A673 (cell line): Measurements from ENCODE around the gene HEMK1. TPM values are rescaled to one million over a fixed set of nuclear protein-coding genes. Genes with fewer than 3 reads are reported as not detected.

ENCODE experiments used
- BruUV-seq: library from RNA; stranded (reverse); fragments of 400-500 nt; replicated peaks from 2 replicates; lab custom pipeline; 2021; lab: Mats Ljungman, UMichigan
- CTCF ChIA-PET: fragments of 300-600 bp; sonication (Branson Sonifier 250); formaldehyde crosslinking; loops from one replicate; lab custom pipeline; 2022; ENCODE audit warnings: antibody characterized with exemption; lab: Charles Lee
- POLR2A ChIA-PET: fragments of 300-600 bp; sonication (Branson Sonifier 250); formaldehyde crosslinking; loops from one replicate; lab custom pipeline; 2022; ENCODE audit warnings: antibody characterized with exemption; ENCODE audit not compliant: low non-redundant PET; lab: Charles Lee
- DNase-seq: peaks from one replicate; pipeline ENCODE4 v3.0.0-alpha.2; 2015; ENCODE audit warnings: low spot score
- H3K27ac ChIP-seq: fragments of 200-600 bp; sonication (generic); 2 replicates; pipeline ENCODE4 v1.5.1; 2016; ENCODE audit warnings: mixed run types, low read depth, mild to moderate bottlenecking, mixed read lengths, antibody characterized with exemption, low read length; ENCODE audit not compliant: poor library complexity, severe bottlenecking
- H3K27me3 ChIP-seq: fragments of 200-600 bp; sonication (generic); replicated peaks from 2 replicates; pipeline ENCODE4 v1.6.1; 2017; ENCODE audit warnings: mixed run types, low read depth, mild to moderate bottlenecking, mixed read lengths, antibody characterized with exemption, low read length; ENCODE audit not compliant: insufficient read depth, poor library complexity
- H3K36me3 ChIP-seq: fragments of 200-600 bp; sonication (generic); 2 replicates; pipeline ENCODE4 v1.6.1; 2016; ENCODE audit warnings: mixed run types, mild to moderate bottlenecking, mixed read lengths, antibody characterized with exemption, low read length; ENCODE audit not compliant: insufficient read depth, poor library complexity, severe bottlenecking
- H3K4me1 ChIP-seq: fragments of 200-600 bp; sonication (generic); 2 replicates; pipeline ENCODE4 v1.6.1; 2017; ENCODE audit warnings: mixed run types, mild to moderate bottlenecking, mixed read lengths, antibody characterized with exemption, low read length; ENCODE audit not compliant: insufficient read depth, poor library complexity, severe bottlenecking
- H3K4me3 ChIP-seq: fragments of 200-600 bp; sonication (generic); 2 replicates; pipeline ENCODE4 v1.5.1; 2016; ENCODE audit warnings: low read depth, mixed run types, mild to moderate bottlenecking, mixed read lengths, low read length; ENCODE audit not compliant: poor library complexity, severe bottlenecking
- H3K9me3 ChIP-seq: fragments of 200-600 bp; sonication (generic); 2 replicates; pipeline ENCODE4 v1.6.1; 2016; ENCODE audit warnings: mixed run types, low read depth, mild to moderate bottlenecking, mixed read lengths, antibody characterized with exemption, low read length; ENCODE audit not compliant: poor library complexity, severe bottlenecking
- CTCF ChIP-seq: fragments of 300-800, 200-600 bp; sonication (generic); conservative IDR thresholded peaks from 2 replicates; pipeline ENCODE4 v1.5.1; 2017; ENCODE audit warnings: low read depth, mild to moderate bottlenecking, antibody characterized with exemption, low read length, moderate library complexity, mixed read lengths
- EZH2 ChIP-seq: fragments of 200-600 bp; sonication (generic); IDR thresholded peaks from 2 replicates; pipeline ENCODE4 v1.6.1; 2017; ENCODE audit warnings: borderline replicate concordance, low read depth, mild to moderate bottlenecking, mixed read lengths, antibody characterized with exemption, low read length; ENCODE audit not compliant: poor library complexity, severe bottlenecking
- intact Hi-C: fragments of 100-400 bp; cut with micrococcal nuclease; formaldehyde crosslinking; loops from one replicate; pipeline ENCODE4 v1.10.0; 2022; ENCODE audit not compliant: unreplicated experiment
- total RNA-seq: library from RNA; stranded (reverse); gene quantifications from 2 replicates; pipeline ENCODE4 v1.2.3, GENCODE V29; 2021

The HEMK1 gene
- total RNA-seq, 1 experiment from 2014 or later: 5.7 TPM

- Histone ChIP-seq H3K27me3 (no peaks in the 10 kb centered on the region), H3K36me3 (no peaks in the 10 kb centered on the region), H3K4me3 (no peak overlapping the region), H3K4me1 (no peaks in the 10 kb centered on the region), H3K9me3 (no peaks in the 10 kb centered on the region), H3K27ac (no peak overlapping the region)
- POLR2A ChIA-PET: no interaction called here
- intact Hi-C loops: no loop called here
- no peak for TF ChIP-seq EZH2
- no peak for TF ChIP-seq CTCF
- BruUV-seq: no TSS peak
- CTCF ChIA-PET: no interaction called here
- no peak for DNase-seq
Measured at GRCh38 chr3:50549226-50549625, 20.1 kb upstream of the HEMK1 start.

GRCh38 chr3:50550079-50550736 lies 19.1 kb upstream of the HEMK1 start:
- no peak for TF ChIP-seq EZH2
- peak; percentile 55 for TF ChIP-seq CTCF
- POLR2A ChIA-PET: no interaction called here
- Histone ChIP-seq H3K4me1 (no peaks in the 10 kb centered on the region), H3K4me3 (no peak overlapping the region), H3K27me3 (no peaks in the 10 kb centered on the region), H3K27ac (no peak overlapping the region), H3K9me3 (no peaks in the 10 kb centered on the region), H3K36me3 (no peaks in the 10 kb centered on the region)
- intact Hi-C loops: loop anchor here (2.0 kb wide), 1 partner anchor 203 kb away; no protein-coding TSS in a partner anchor
- CTCF ChIA-PET: no interaction called here
- BruUV-seq: no TSS peak
- peak; percentile 45 for DNase-seq

- Histone ChIP-seq H3K27me3 (no peaks in the 10 kb centered on the region), H3K9me3 (no peaks in the 10 kb centered on the region), H3K4me3 (no peak overlapping the region), H3K27ac (no peak overlapping the region), H3K4me1 (no peaks in the 10 kb centered on the region), H3K36me3 (no peaks in the 10 kb centered on the region)
- intact Hi-C loops: loop anchor here (2.0 kb wide), 1 partner anchor 204 kb away; no protein-coding TSS in a partner anchor
- CTCF ChIA-PET: no interaction called here
- DNase-seq: no peak
- BruUV-seq: no TSS peak
- TF ChIP-seq CTCF: no peak
- TF ChIP-seq EZH2: no peak
- POLR2A ChIA-PET: no interaction called here
Measured at GRCh38 chr3:50551054-50551659, 18.2 kb upstream of the HEMK1 start.
